ENCODE data around the gene ALG12. TPM values are rescaled to one million over a fixed set of nuclear protein-coding genes. Genes with fewer than 3 reads are reported as not detected.

Gene ALG12
- total RNA-seq, 3 donors from 2014 or later (not counting 1 experiment from before 2014, with no cell fraction given), result 17.2 to 22.7 (median 19.2) TPM

GRCh38 chr22:49866134-49866533, 52.1 kb downstream of the ALG12 start:
- peaks cover 70 to 72% of the 10 kb centered on the region in 2 donors for H3K4me1 Mint-ChIP-seq
- peak overlapping the region in 1 of 2 donors; percentile 84 for H3K27ac Mint-ChIP-seq
- no peak for DNase-seq
- H3K27me3 ChIP-seq (ENCODE audit: control insufficient read depth, insufficient read depth, low read length), result no peaks in the 10 kb centered on the region
- H3K4me1 ChIP-seq (ENCODE audit: control insufficient read depth, insufficient read depth, low read length), result peaks cover 51% of the 10 kb centered on the region
- TF ChIP-seq CTCF (IDR thresholded peaks at IDR 0.05), result no peak
- H3K36me3 Mint-ChIP-seq, result no peaks in the 10 kb centered on the region
- peaks cover 0 to 2% of the 10 kb centered on the region in 2 donors for H3K9me3 Mint-ChIP-seq
- peaks cover 4% of the 10 kb centered on the region for H3K9me3 ChIP-seq (ENCODE audit: control insufficient read depth, insufficient read depth, low read length)
- H3K4me3 ChIP-seq (ENCODE audit: low read length), result no peak overlapping the region
- ATAC-seq, result no peak
- intact Hi-C loops (cut with micrococcal nuclease), result no loop called here
- WGBS (ENCODE audit: insufficient coverage), result no CpG with 5 or more reads among the region's 2 CpGs
- H3K27me3 Mint-ChIP-seq (ENCODE audit: low read depth in 2 of 2), result no peaks in the 10 kb centered on the region
- H3K4me3 Mint-ChIP-seq, result peak overlapping the region; percentile 38
- no peak overlapping the region for H3K27ac ChIP-seq (ENCODE audit: low read length)
- H3K36me3 ChIP-seq (ENCODE audit: control insufficient read depth, insufficient read depth, low read length), result no peaks in the 10 kb centered on the region

GRCh38 chr22:49865156-49865555, 53.1 kb downstream of the ALG12 start:
- intact Hi-C loops (cut with micrococcal nuclease), result no loop called here
- H3K4me1 Mint-ChIP-seq, result peaks cover 63 to 64% of the 10 kb centered on the region in 2 donors

GRCh38 chr22:49863931-49864330, 54.3 kb downstream of the ALG12 start:
- Histone ChIP-seq H3K4me1 (ENCODE audit: control insufficient read depth, insufficient read depth, low read length) (peaks cover 31% of the 10 kb centered on the region), H3K27ac (ENCODE audit: low read length) (no peak overlapping the region), H3K27me3 (ENCODE audit: control insufficient read depth, insufficient read depth, low read length) (no peaks in the 10 kb centered on the region), H3K36me3 (ENCODE audit: control insufficient read depth, insufficient read depth, low read length) (no peaks in the 10 kb centered on the region), H3K9me3 (ENCODE audit: control insufficient read depth, insufficient read depth, low read length) (no peaks in the 10 kb centered on the region), H3K4me3 (ENCODE audit: low read length) (no peak overlapping the region)
- Mint-ChIP-seq H3K36me3 (no peaks in the 10 kb centered on the region), H3K4me1 (peaks cover 55 to 56% of the 10 kb centered on the region in 2 donors), H3K4me3 (no peak overlapping the region), H3K9me3 (no peaks in the 10 kb centered on the region), H3K27ac (peak overlapping the region; percentile 37 to 49), H3K27me3 (ENCODE audit: low read depth in 2 of 2) (no peaks in the 10 kb centered on the region)
- ATAC-seq, result no peak
- 51% methylated on average over 6 of the region's 7 CpGs for WGBS (ENCODE audit: insufficient coverage)
- intact Hi-C loops (cut with micrococcal nuclease), result no loop called here
- TF ChIP-seq CTCF (IDR thresholded peaks at IDR 0.05), result no peak
- DNase-seq, result peak in 1 of 2 donors; percentile 23

More at GRCh38 chr22:49865156-49865555, 53.1 kb downstream of the ALG12 start:
- Mint-ChIP-seq H3K4me3 (no peak overlapping the region), H3K27me3 (ENCODE audit: low read depth in 2 of 2) (no peaks in the 10 kb centered on the region), H3K36me3 (no peaks in the 10 kb centered on the region), H3K9me3 (peaks cover 0 to 2% of the 10 kb centered on the region in 2 donors), H3K27ac (no peak overlapping the region)
- Histone ChIP-seq H3K9me3 (ENCODE audit: control insufficient read depth, insufficient read depth, low read length) (peaks cover 4% of the 10 kb centered on the region), H3K36me3 (ENCODE audit: control insufficient read depth, insufficient read depth, low read length) (no peaks in the 10 kb centered on the region), H3K4me3 (ENCODE audit: low read length) (no peak overlapping the region), H3K27me3 (ENCODE audit: control insufficient read depth, insufficient read depth, low read length) (no peaks in the 10 kb centered on the region), H3K4me1 (ENCODE audit: control insufficient read depth, insufficient read depth, low read length) (peaks cover 43% of the 10 kb centered on the region), H3K27ac (ENCODE audit: low read length) (no peak overlapping the region)
- no peak for ATAC-seq
- TF ChIP-seq CTCF (IDR thresholded peaks at IDR 0.05), result no peak
- 94% methylated on average over 17 of the region's 17 CpGs for WGBS (ENCODE audit: insufficient coverage)
- DNase-seq, result no peak

- H3K4me3 Mint-ChIP-seq, result no peak overlapping the region
- peak in 1 of 3 donors; percentile 35 for ATAC-seq
- 81% methylated on average over 5 of the region's 5 CpGs for WGBS (ENCODE audit: insufficient coverage)
- H3K4me3 ChIP-seq (ENCODE audit: low read length), result no peak overlapping the region
- H3K4me1 Mint-ChIP-seq, result peaks cover 42 to 48% of the 10 kb centered on the region in 2 donors
- no peaks in the 10 kb centered on the region for H3K9me3 Mint-ChIP-seq
- intact Hi-C loops (cut with micrococcal nuclease), result no loop called here
- H3K36me3 Mint-ChIP-seq, result no peaks in the 10 kb centered on the region
- no peak overlapping the region for H3K27ac ChIP-seq (ENCODE audit: low read length)
- H3K4me1 ChIP-seq (ENCODE audit: control insufficient read depth, insufficient read depth, low read length), result peaks cover 16% of the 10 kb centered on the region
- no peaks in the 10 kb centered on the region for H3K27me3 ChIP-seq (ENCODE audit: control insufficient read depth, insufficient read depth, low read length)
- H3K27me3 Mint-ChIP-seq (ENCODE audit: low read depth in 2 of 2), result no peaks in the 10 kb centered on the region
- TF ChIP-seq CTCF (IDR thresholded peaks at IDR 0.05), result no peak
- DNase-seq, result no peak
- no peak overlapping the region for H3K27ac Mint-ChIP-seq
- H3K9me3 ChIP-seq (ENCODE audit: control insufficient read depth, insufficient read depth, low read length), result no peaks in the 10 kb centered on the region
- no peaks in the 10 kb centered on the region for H3K36me3 ChIP-seq (ENCODE audit: control insufficient read depth, insufficient read depth, low read length)
Observed at GRCh38 chr22:49862496-49862776, 55.8 kb downstream of the ALG12 start.
